ENCODE data around the gene FOXC2.

DNA sequence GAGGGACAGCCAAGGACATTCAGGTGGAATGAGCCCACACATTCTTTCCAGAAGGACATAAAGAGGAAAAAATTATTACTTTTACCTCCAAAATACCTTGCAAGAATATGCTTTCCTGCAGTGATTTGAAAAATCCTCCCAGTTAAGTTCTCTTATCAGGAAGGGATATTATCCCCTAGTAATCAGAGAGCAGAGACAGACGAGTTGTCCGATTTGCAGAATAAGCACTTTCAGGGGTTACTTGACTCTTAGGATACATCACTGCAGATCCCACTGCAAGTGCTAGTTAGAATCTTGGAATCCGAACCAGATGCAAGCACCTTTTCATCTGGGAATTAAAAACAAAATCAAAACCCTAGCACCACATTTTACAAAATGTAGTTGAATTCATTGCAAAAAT is 45.3 kb downstream of the FOXC2 start:
- TF ChIP-seq POLR2A (IDR thresholded peaks at IDR 0.05; ENCODE audit: low read depth, low read length) (no peak), TAF1 (IDR thresholded peaks at IDR 0.05; ENCODE audit: borderline replicate concordance, low read depth, low read length) (no peak), POLR2AphosphoS5 (IDR thresholded peaks at IDR 0.05; ENCODE audit: low read depth, low read length) (no peak)
